HepG2 (cell line): ENCODE data around the gene HEMK1. TPM values are rescaled to one million over a fixed set of nuclear protein-coding genes. Genes with fewer than 3 reads are reported as not detected.

ENCODE experiments used
- CC2D1A ChIP-seq: sonication (generic); formaldehyde crosslinking; IDR thresholded peaks from 2 replicates; pipeline ENCODE4 v1.8.1; 2023; ENCODE audit warnings: mild to moderate bottlenecking, missing genetic modification reagents
- CHCHD3 ChIP-seq: sonication (generic); formaldehyde crosslinking; IDR thresholded peaks from 2 replicates; pipeline ENCODE4 v1.8.0; 2022; ENCODE audit warnings: mild to moderate bottlenecking, missing genetic modification reagents, moderate library complexity
- CREBL2 ChIP-seq: sonication (generic); formaldehyde crosslinking; IDR thresholded peaks from 2 replicates; pipeline ENCODE4 v1.8.1; 2023; ENCODE audit warnings: missing genetic modification reagents, mild to moderate bottlenecking, borderline replicate concordance
- ELF4 ChIP-seq: sonication (generic); formaldehyde crosslinking; IDR thresholded peaks from 2 replicates; pipeline ENCODE4 v1.5.0; 2020; ENCODE audit warnings: missing genetic modification reagents, mild to moderate bottlenecking, moderate library complexity, borderline replicate concordance
- FOXA1 ChIP-seq, 2 experiments: fragments of 450-650 bp in 1 of 2; sonication (generic) in 1 of 2; formaldehyde crosslinking in 1 of 2; IDR thresholded peaks; 2 replicates each; pipeline versions ENCODE4 v1.4.0 to v1.6.1; 2016 to 2020; ENCODE audit warnings: missing genetic modification reagents in 1 of 2
- FOXA3 ChIP-seq: IDR thresholded peaks from 2 replicates; pipeline ENCODE4 v1.6.1; 2016; ENCODE audit warnings: missing genetic modification reagents, missing compliant biosample characterization
- HES4 ChIP-seq: sonication (generic); formaldehyde crosslinking; IDR thresholded peaks from 2 replicates; pipeline ENCODE4 v1.9.0; 2021; ENCODE audit warnings: mild to moderate bottlenecking, missing genetic modification reagents, borderline replicate concordance
- HMG20A ChIP-seq: IDR thresholded peaks from 2 replicates; pipeline ENCODE4 v1.6.1; 2016; ENCODE audit warnings: borderline replicate concordance
- HNRNPH1 ChIP-seq: fragments of 200-400 bp; formaldehyde crosslinking; optimal IDR thresholded peaks from 2 replicates; pipeline ENCODE3; 2017; ENCODE audit warnings: mild to moderate bottlenecking, low read depth, low read length
- KLF16 ChIP-seq, 2 experiments: sonication (generic) in 1 of 2; formaldehyde crosslinking in 1 of 2; IDR thresholded peaks; 2 replicates each; pipeline versions ENCODE4 v1.6.1 to v1.8.0; 2016 to 2023; ENCODE audit warnings: missing genetic modification reagents in 2 of 2, missing compliant biosample characterization in 1 of 2
- LBX2 ChIP-seq: sonication (generic); formaldehyde crosslinking; IDR thresholded peaks from 2 replicates; pipeline ENCODE4 v1.5.0; 2020; ENCODE audit warnings: missing genetic modification reagents, mild to moderate bottlenecking, borderline replicate concordance
- MAF1 ChIP-seq: sonication (generic); formaldehyde crosslinking; IDR thresholded peaks from 2 replicates; pipeline ENCODE4 v1.5.0; 2020; ENCODE audit warnings: missing genetic modification reagents, borderline replicate concordance
- NFAT5 ChIP-seq: sonication (generic); formaldehyde crosslinking; IDR thresholded peaks from 2 replicates; pipeline ENCODE4 v1.4.0; 2020; ENCODE audit warnings: missing genetic modification reagents
- NR1H2 ChIP-seq: sonication (generic); formaldehyde crosslinking; IDR thresholded peaks from 2 replicates; pipeline ENCODE4 v1.8.1; 2022; ENCODE audit warnings: low read depth, missing genetic modification reagents, borderline replicate concordance
- SMC3 ChIP-seq: IDR thresholded peaks from 2 replicates; pipeline ENCODE4 v1.6.1; 2011; ENCODE audit warnings: low read length, improper control_type of control experiment
- SP4 ChIP-seq: sonication (generic); formaldehyde crosslinking; IDR thresholded peaks from 2 replicates; pipeline ENCODE4 v1.8.1; 2023; ENCODE audit warnings: mild to moderate bottlenecking, missing genetic modification reagents
- TCF12 ChIP-seq, 2 experiments: fragments of 450-650 bp in 1 of 2; sonication (generic) in 1 of 2; formaldehyde crosslinking in 1 of 2; IDR thresholded peaks; 2 replicates each; pipeline versions ENCODE4 v1.6.1 to v1.8.0; 2017 to 2022; ENCODE audit warnings: antibody characterized with exemption in 1 of 2, mild to moderate bottlenecking in 1 of 2, missing genetic modification reagents in 1 of 2, moderate library complexity in 1 of 2
- ZNF143 ChIP-seq: sonication (generic); formaldehyde crosslinking; IDR thresholded peaks from 2 replicates; pipeline ENCODE4 v1.4.0; 2020; ENCODE audit warnings: missing genetic modification reagents
- ZNF263 ChIP-seq: sonication (generic); formaldehyde crosslinking; IDR thresholded peaks from 2 replicates; pipeline ENCODE4 v1.4.0; 2020; ENCODE audit warnings: missing genetic modification reagents
- ZNF362 ChIP-seq: sonication (generic); formaldehyde crosslinking; IDR thresholded peaks from 2 replicates; pipeline ENCODE4 v1.4.0; 2020; ENCODE audit warnings: missing genetic modification reagents, mild to moderate bottlenecking, borderline replicate concordance
- ZNF740 ChIP-seq: sonication (generic); formaldehyde crosslinking; IDR thresholded peaks from 2 replicates; pipeline ENCODE4 v1.4.0; 2020; ENCODE audit warnings: missing genetic modification reagents
- ZZZ3 ChIP-seq: sonication (generic); formaldehyde crosslinking; IDR thresholded peaks from 2 replicates; pipeline ENCODE4 v1.4.0; 2020; ENCODE audit warnings: missing genetic modification reagents, mild to moderate bottlenecking, borderline replicate concordance
- polyA plus RNA-seq, 8 experiments: library from polyadenylated mRNA; depleted of rRNA in 3 of 8; stranded (reverse) in 7 of 8; unstranded in 1 of 8; fragments of >200 nt; fragmentation: Illumina TruSeq in 4 of 8; extraction: Trizol in 4 of 8; gene quantifications; 2 replicates each; pipeline versions ENCODE4 v1.2.1 to v1.2.3, GENCODE V29; 2011 to 2016; ENCODE audit warnings: low read depth in 4 of 8, missing spikeins in 1 of 8, mixed read lengths in 1 of 8; ENCODE audit not compliant: insufficient read depth in 1 of 8
- total RNA-seq, 5 experiments: library from RNA; depleted of rRNA; stranded (reverse); fragments of >200 nt; fragmentation: Illumina TruSeq; extraction: Trizol; gene quantifications; 2 replicates each; pipeline ENCODE4 v1.2.3, GENCODE V29; 2016; ENCODE audit warnings: low read depth in 1 of 5

Gene HEMK1
- total and polyA plus RNA-seq, 2 of the 13 experiments (the other 11 are each of a cell fraction or from before 2014, with no cell fraction given): 9.8 to 12.6 TPM

- TF ChIP-seq NFAT5 (CRISPR knock-in tag) (no peak), CREBL2 (CRISPR knock-in tag) (no peak), TCF12 (IDR thresholded peaks at IDR 0.05) (no peak), TCF12 (CRISPR knock-in tag; IDR thresholded peaks at IDR 0.05) (no peak), HMG20A (CRISPR knock-in tag) (no peak), ELF4 (CRISPR knock-in tag) (no peak), ZNF740 (no peak), HNRNPH1 (no peak), SP4 (no peak), MAF1 (no peak), SMC3 (peak; percentile 81), HES4 (CRISPR knock-in tag) (no peak), FOXA1 (IDR thresholded peaks at IDR 0.05) (no peak), FOXA1 (CRISPR knock-in tag; IDR thresholded peaks at IDR 0.05) (no peak), ZNF362 (CRISPR knock-in tag) (no peak), KLF16 (CRISPR knock-in tag; IDR thresholded peaks at IDR 0.05) (0 out of 4 replicates have a peak, but pooled peaks of 1 of the 2 experiments have one; percentile 0), LBX2 (CRISPR knock-in tag) (no peak), ZZZ3 (no peak), CC2D1A (0 out of 2 replicates have a peak, but pooled peaks have one; percentile 59), ZNF143 (CRISPR knock-in tag) (no peak), CHCHD3 (no peak), NR1H2 (CRISPR knock-in tag) (no peak), ZNF263 (CRISPR knock-in tag) (0 out of 2 replicates have a peak, but pooled peaks have one; percentile 29), FOXA3 (CRISPR knock-in tag) (no peak)
Observed at GRCh38 chr3:50616003-50616769, 46.9 kb downstream of the HEMK1 start (continued).
